H1 (cell line): ENCODE results near the gene TMEM72. TPM values are rescaled to one million over a fixed set of nuclear protein-coding genes. Genes with fewer than 3 reads are reported as not detected.

Experiments
- CTCF ChIA-PET: fragments of 300-600 bp; sonication (Branson Sonifier 250); formaldehyde crosslinking; loops from one replicate; lab custom pipeline; 2021; ENCODE audit not compliant: partially characterized antibody; lab: Charles Lee
- POLR2A ChIA-PET: fragments of 300-600 bp; sonication (Branson Sonifier 250); formaldehyde crosslinking; loops from one replicate; lab custom pipeline; 2021; ENCODE audit warnings: inconsistent platforms; ENCODE audit not compliant: partially characterized antibody; lab: Charles Lee
- DNase-seq, 2 experiments: peaks; one replicate each; pipeline versions ENCODE4 v3.0.0 to v3.0.0-alpha.2; 2010 to 2022; ENCODE audit warnings: low spot score in 2 of 2, low read depth in 1 of 2, mixed read lengths in 1 of 2
- FAIRE-seq: peaks from 2 replicates; lab custom pipeline; 2011; peaks lifted over from hg19 to GRCh38; lab: Jason Lieb, UNC
- H2AFZ ChIP-seq: 2 replicates; pipeline ENCODE4 v1.8.1; 2012; ENCODE audit warnings: low read length, inconsistent platforms
- H2AK5ac ChIP-seq: 2 replicates; pipeline ENCODE4 v1.6.1; 2013; ENCODE audit warnings: low read depth, low read length
- H2BK120ac ChIP-seq: replicated peaks from 2 replicates; pipeline ENCODE3; 2013; ENCODE audit warnings: low read depth, low read length, inconsistent platforms
- H2BK12ac ChIP-seq: 2 replicates; pipeline ENCODE4 v1.6.1; 2013; ENCODE audit warnings: low read depth, low read length
- H2BK15ac ChIP-seq: 2 replicates; pipeline ENCODE4 v1.6.1; 2013; ENCODE audit warnings: low read length
- H2BK20ac ChIP-seq: 2 replicates; pipeline ENCODE4 v1.6.1; 2013; ENCODE audit warnings: low read length
- H2BK5ac ChIP-seq: 2 replicates; pipeline ENCODE4 v1.6.1; 2013; ENCODE audit warnings: low read depth, low read length
- H3K14ac ChIP-seq: 2 replicates; pipeline ENCODE4 v1.6.1; 2013; ENCODE audit warnings: inconsistent platforms; ENCODE audit not compliant: insufficient read length
- H3K18ac ChIP-seq: 2 replicates; pipeline ENCODE4 v1.6.1; 2013; ENCODE audit warnings: low read length; ENCODE audit errors: extremely low read depth
- H3K23ac ChIP-seq: 2 replicates; pipeline ENCODE4 v1.6.1; 2013; ENCODE audit warnings: inconsistent platforms; ENCODE audit not compliant: insufficient read length
- H3K23me2 ChIP-seq: 2 replicates; pipeline ENCODE4 v1.6.1; 2013; ENCODE audit warnings: low read depth, low read length
- H3K27ac ChIP-seq: 2 replicates; pipeline ENCODE4 v1.6.1; 2011; ENCODE audit warnings: low read depth, low read length, inconsistent platforms
- H3K27me3 ChIP-seq, 4 experiments: replicated peaks in 1 of 4; 1 replicate in 1 of 4; 2 replicates in 3 of 4; pipeline versions ENCODE4 v1.6.1 to v1.8.1; 2011 to 2013; ENCODE audit warnings: low read length in 3 of 4, mild to moderate bottlenecking in 3 of 4, inconsistent platforms in 2 of 4, mixed read lengths in 2 of 4, moderate library complexity in 1 of 4; ENCODE audit not compliant: control insufficient read depth in 3 of 4, insufficient read depth in 3 of 4; ENCODE audit errors: extremely low read depth in 1 of 4
- H3K36me3 ChIP-seq, 4 experiments: 2 replicates each; pipeline versions ENCODE4 v1.6.1 to v1.8.1; 2011 to 2013; ENCODE audit warnings: mild to moderate bottlenecking in 4 of 4, low read length in 3 of 4, moderate library complexity in 2 of 4, control low read depth in 1 of 4, inconsistent platforms in 1 of 4; ENCODE audit not compliant: insufficient read depth in 4 of 4, control insufficient read depth in 2 of 4
- H3K4ac ChIP-seq: replicated peaks from 2 replicates; pipeline ENCODE3; 2013; ENCODE audit warnings: low read length, low read depth, mixed read lengths, inconsistent platforms; ENCODE audit not compliant: insufficient read length
- H3K4me1 ChIP-seq, 4 experiments: replicated peaks in 1 of 4; 1 replicate in 1 of 4; 2 replicates in 3 of 4; pipeline versions ENCODE4 v1.6.1 to v1.8.1; 2011 to 2013; ENCODE audit warnings: low read length in 3 of 4, inconsistent platforms in 2 of 4, mixed read lengths in 1 of 4; ENCODE audit not compliant: insufficient read depth in 4 of 4, control insufficient read depth in 3 of 4
- H3K4me2 ChIP-seq, 2 experiments: 2 replicates each; pipeline versions ENCODE4 v1.6.1 to v1.8.1; 2011 to 2013; ENCODE audit warnings: low read depth in 2 of 2, low read length in 2 of 2, control low read depth in 1 of 2, inconsistent platforms in 1 of 2, mild to moderate bottlenecking in 1 of 2; ENCODE audit not compliant: insufficient read depth in 1 of 2
- H3K4me3 ChIP-seq, 4 experiments: fragments of 200-600, 300-600 bp in 1 of 4; sonication (generic), shearing (Covaris generic), sonication (Bioruptor Twin) in 1 of 4; 2 replicates each; pipeline versions ENCODE4 v1.5.1 to v1.8.1; 2011 to 2016; ENCODE audit warnings: low read length in 4 of 4, low read depth in 3 of 4, control low read depth in 2 of 4, inconsistent platforms in 2 of 4, mild to moderate bottlenecking in 2 of 4, mixed read lengths in 1 of 4, moderate library complexity in 1 of 4; ENCODE audit not compliant: insufficient read depth in 2 of 4; ENCODE audit errors: extremely low read depth in 1 of 4
- H3K56ac ChIP-seq: replicated peaks from 2 replicates; pipeline ENCODE3; 2013; ENCODE audit warnings: low read depth, mild to moderate bottlenecking, mixed read lengths, low read length, inconsistent platforms; ENCODE audit not compliant: insufficient read length
- H3K79me1 ChIP-seq: 2 replicates; pipeline ENCODE4 v1.6.1; 2013; ENCODE audit warnings: low read depth, low read length, control low read depth
- H3K79me2 ChIP-seq, 2 experiments: 2 replicates each; pipeline versions ENCODE4 v1.6.1 to v1.8.1; 2012 to 2013; ENCODE audit warnings: low read length in 2 of 2, mild to moderate bottlenecking in 2 of 2, inconsistent platforms in 1 of 2; ENCODE audit not compliant: insufficient read depth in 2 of 2, control insufficient read depth in 1 of 2
- H3K9ac ChIP-seq, 4 experiments: replicated peaks in 1 of 4; 1 replicate in 1 of 4; 2 replicates in 3 of 4; pipeline versions ENCODE4 v1.6.1 to v1.8.1; 2011 to 2013; ENCODE audit warnings: low read depth in 3 of 4, low read length in 3 of 4, control low read depth in 2 of 4, mild to moderate bottlenecking in 2 of 4, moderate library complexity in 2 of 4, inconsistent platforms in 1 of 4; ENCODE audit errors: extremely low read depth in 1 of 4
- H3K9me3 ChIP-seq, 2 experiments: 2 replicates each; pipeline versions ENCODE4 v1.6.1 to v1.8.1; 2012 to 2013; ENCODE audit warnings: mild to moderate bottlenecking in 2 of 2, moderate library complexity in 2 of 2, control low read depth in 1 of 2, inconsistent platforms in 1 of 2, low read depth in 1 of 2, low read length in 1 of 2, mixed read lengths in 1 of 2; ENCODE audit not compliant: insufficient read depth in 2 of 2
- H4K20me1 ChIP-seq, 2 experiments: replicated peaks in 1 of 2; 2 replicates each; pipeline versions ENCODE3 to v1.8.1; 2011 to 2013; ENCODE audit warnings: inconsistent platforms in 2 of 2, low read length in 2 of 2, mild to moderate bottlenecking in 1 of 2; ENCODE audit not compliant: insufficient read depth in 2 of 2, control insufficient read depth in 1 of 2
- H4K5ac ChIP-seq: 2 replicates; pipeline ENCODE4 v1.6.1; 2013; ENCODE audit warnings: low read length, low read depth, mixed read lengths, inconsistent platforms; ENCODE audit not compliant: insufficient read length
- H4K8ac ChIP-seq: 2 replicates; pipeline ENCODE4 v1.8.0; 2013; ENCODE audit warnings: mild to moderate bottlenecking, moderate library complexity, low read length, inconsistent platforms; ENCODE audit not compliant: insufficient read depth; ENCODE audit errors: extremely low read depth
- H4K91ac ChIP-seq: replicated peaks from 2 replicates; pipeline ENCODE3; 2013; ENCODE audit warnings: low read length, mixed read lengths, inconsistent platforms; ENCODE audit not compliant: insufficient read length
- ASH2L ChIP-seq: fragments of 200-600, 300-600 bp; sonication (generic); IDR thresholded peaks from one replicate; pipeline ENCODE4 v1.7.1; 2017; ENCODE audit warnings: low read length
- BRCA1 ChIP-seq: IDR thresholded peaks from 2 replicates; pipeline ENCODE4 v1.6.1; 2012; ENCODE audit warnings: low read depth, low read length, improper control_type of control experiment
- GTF2F1 ChIP-seq: IDR thresholded peaks from 2 replicates; pipeline ENCODE4 v1.6.1; 2012; ENCODE audit warnings: low read depth, low read length, improper control_type of control experiment, borderline replicate concordance
- NRF1 ChIP-seq: IDR thresholded peaks from 2 replicates; pipeline ENCODE4 v1.6.1; 2011; ENCODE audit warnings: mild to moderate bottlenecking, low read depth, low read length, improper control_type of control experiment
- POLR2AphosphoS5 ChIP-seq: IDR thresholded peaks from 2 replicates; pipeline ENCODE4 v1.6.1; 2011; ENCODE audit warnings: low read depth, low read length
- SUZ12 ChIP-seq: fragments of 200-600 bp; sonication (generic); IDR thresholded peaks from 2 replicates; pipeline ENCODE4 v1.6.1; 2012; ENCODE audit warnings: mild to moderate bottlenecking, inconsistent platforms, low read length, moderate library complexity, mixed read lengths
- WGBS, 2 experiments: shearing (Covaris generic) in 1 of 2; methylation state at CpG; one replicate each; pipeline versions ENCODE4 v1.1.6 to v1.1.7; 2013 to 2015; ENCODE audit warnings: low lambda C conversion rate in 2 of 2, mixed read lengths in 2 of 2, inconsistent platforms in 1 of 2, low coverage in 1 of 2, missing lambda C conversion rate in 1 of 2; ENCODE audit not compliant: insufficient replicate concordance in 2 of 2, insufficient coverage in 1 of 2, insufficient read length in 1 of 2; ENCODE audit errors: extremely low coverage in 1 of 2, missing lambda C conversion rate in 1 of 2; 5-methylcytosine and 5-hydroxymethylcytosine counted together
- polyA plus RNA-seq, 7 experiments: library from polyadenylated mRNA; depleted of rRNA in 3 of 7; stranded (reverse) in 5 of 7; unstranded in 2 of 7; fragments of >200 nt in 5 of 7; fragments of 200-250 nt in 2 of 7; gene quantifications; 1 replicate in 5 of 7; 2 replicates in 1 of 7; 4 replicates in 1 of 7; pipeline versions ENCODE4 v1.2.1 to v1.2.3, GENCODE V29; 2011 to 2013; ENCODE audit warnings: missing spikeins in 2 of 7, mixed read lengths in 2 of 7
- total RNA-seq: library from RNA; stranded (reverse); fragmentation: NEBNext Ultra II Directional; extraction: Animal tissue kit (Norgen Biotek cat#: 25700); gene quantifications from 2 replicates; pipeline ENCODE4 v1.2.1, GENCODE V29; 2021

Gene TMEM72
- total and polyA plus RNA-seq, 2 of the 8 experiments (the other 6 are each of a cell fraction or from before 2014, with no cell fraction given), result not detected

GRCh38 chr10:44894691-44895090, 16.4 kb upstream of the TMEM72 start:
- Histone ChIP-seq H2BK15ac (no peak overlapping the region), H4K20me1 (no peaks in the 10 kb centered on the region), H2AK5ac (no peak overlapping the region), H2BK5ac (no peak overlapping the region), H3K79me2 (no peaks in the 10 kb centered on the region), H4K8ac (no peak overlapping the region), H3K36me3 (no peaks in the 10 kb centered on the region), H3K9ac (no peak overlapping the region), H4K91ac (no peak overlapping the region), H3K4me3 (no peak overlapping the region), H3K56ac (no peak overlapping the region), H3K27me3 (0 out of 7 replicates have a peak, but pooled peaks cover 0 to 2% (median 0%) of the 10 kb centered on the region in 4 experiments), H4K5ac (no peak overlapping the region), H2BK20ac (no peak overlapping the region), H3K14ac (no peak overlapping the region), H3K27ac (no peak overlapping the region), H2AFZ (no peak overlapping the region), H3K23ac (no peak overlapping the region), H3K9me3 (peaks cover 3 to 4% of the 10 kb centered on the region in 2 experiments; a peak in 2 of 4 replicates), H3K79me1 (no peaks in the 10 kb centered on the region), H2BK12ac (no peak overlapping the region), H3K23me2 (no peaks in the 10 kb centered on the region), H3K4ac (no peak overlapping the region), H3K4me2 (no peak overlapping the region), H3K4me1 (peaks cover under 1 to 11% (median 5%) of the 10 kb centered on the region in 4 experiments), H3K18ac (no peak overlapping the region), H2BK120ac (no peak overlapping the region)
- no peak for TF ChIP-seq ASH2L
- no peak for TF ChIP-seq GTF2F1
- no peak for TF ChIP-seq POLR2AphosphoS5
- no peak for TF ChIP-seq SUZ12
- no peak for TF ChIP-seq NRF1
- no peak for TF ChIP-seq BRCA1
- FAIRE-seq (no peak), DNase-seq (no peak)
- 98% methylated on average over 4 of the region's 4 CpGs; no CpG with 5 or more reads in 1 of the 2 experiments for WGBS, 2 experiments
- ChIA-PET POLR2A (no interaction called here), CTCF (interaction anchor here (0.7 to 2.4 kb wide), 5 partner anchors 11 to 31 kb away, joined by 3 to 9 read pairs (median 3); partner anchors contain the start of gene TMEM72)
